Lower lobe of right lung (tissue), 2 donors: Measurements from ENCODE around the gene MRAP. TPM values are rescaled to one million over a fixed set of nuclear protein-coding genes. Genes with fewer than 3 reads are reported as not detected.

Experiments
- ATAC-seq, 2 donors: fragments of 200-7000 bp; cut with Tn5 transposase; one replicate each; pipeline ENCODE4 v1.9.1; 2020 to 2022; ENCODE audit warnings: mild to moderate bottlenecking in 2 of 2, moderate library complexity in 2 of 2
- DNase-seq: peaks from one replicate; pipeline ENCODE4 v3.0.0-alpha.2; 2020
- H3K27ac ChIP-seq: fragments of 200-600 bp; one replicate; pipeline ENCODE4 v1.8.0; 2022
- H3K27me3 ChIP-seq: fragments of 200-600 bp; one replicate; pipeline ENCODE4 v1.8.0; 2022; ENCODE audit warnings: low read depth
- H3K36me3 ChIP-seq: fragments of 200-600 bp; one replicate; pipeline ENCODE4 v1.8.0; 2022; ENCODE audit warnings: mild to moderate bottlenecking
- H3K4me1 ChIP-seq: fragments of 200-600 bp; one replicate; pipeline ENCODE4 v1.8.0; 2022
- H3K4me3 ChIP-seq: fragments of 200-600 bp; one replicate; pipeline ENCODE4 v1.8.0; 2022; ENCODE audit warnings: mild to moderate bottlenecking
- H3K9me3 ChIP-seq: fragments of 200-600 bp; one replicate; pipeline ENCODE4 v1.8.0; 2022
- intact Hi-C: fragments of 100-400 bp; cut with DNase I; formaldehyde crosslinking; loops from one replicate; pipeline ENCODE4 v1.11.0; 2022
- total RNA-seq: library from RNA; stranded (reverse); fragmentation: NEBNext Ultra II Directional; extraction: Animal tissue kit (Norgen Biotek cat#: 25700); gene quantifications from one replicate; pipeline ENCODE4 v1.2.1, GENCODE V29; 2021
- TF ChIP-seq, protein P1 (sequence below): fragments of 200-600 bp; IDR thresholded peaks from one replicate; pipeline ENCODE4 v1.8.0; 2022; ENCODE audit warnings: antibody characterized with exemption, mild to moderate bottlenecking
- donor health status: DM: no; HTN: yes; CAD: no; lungs with severe emphysema.

MRAP gene
- total RNA-seq, 1 donor from 2014 or later, result not detected

GRCh38 chr21:32330784-32331311 lies 32.2 kb downstream of the MRAP start:
- DNase-seq (no peak), ATAC-seq (no peak)
- intact Hi-C loops, result no loop called here
- Histone ChIP-seq H3K36me3 (peaks cover 66% of the 10 kb centered on the region), H3K4me1 (peaks cover 11% of the 10 kb centered on the region), H3K27ac (no peak overlapping the region), H3K4me3 (no peak overlapping the region), H3K27me3 (no peaks in the 10 kb centered on the region), H3K9me3 (no peaks in the 10 kb centered on the region)
- TF ChIP-seq, protein P1, sequence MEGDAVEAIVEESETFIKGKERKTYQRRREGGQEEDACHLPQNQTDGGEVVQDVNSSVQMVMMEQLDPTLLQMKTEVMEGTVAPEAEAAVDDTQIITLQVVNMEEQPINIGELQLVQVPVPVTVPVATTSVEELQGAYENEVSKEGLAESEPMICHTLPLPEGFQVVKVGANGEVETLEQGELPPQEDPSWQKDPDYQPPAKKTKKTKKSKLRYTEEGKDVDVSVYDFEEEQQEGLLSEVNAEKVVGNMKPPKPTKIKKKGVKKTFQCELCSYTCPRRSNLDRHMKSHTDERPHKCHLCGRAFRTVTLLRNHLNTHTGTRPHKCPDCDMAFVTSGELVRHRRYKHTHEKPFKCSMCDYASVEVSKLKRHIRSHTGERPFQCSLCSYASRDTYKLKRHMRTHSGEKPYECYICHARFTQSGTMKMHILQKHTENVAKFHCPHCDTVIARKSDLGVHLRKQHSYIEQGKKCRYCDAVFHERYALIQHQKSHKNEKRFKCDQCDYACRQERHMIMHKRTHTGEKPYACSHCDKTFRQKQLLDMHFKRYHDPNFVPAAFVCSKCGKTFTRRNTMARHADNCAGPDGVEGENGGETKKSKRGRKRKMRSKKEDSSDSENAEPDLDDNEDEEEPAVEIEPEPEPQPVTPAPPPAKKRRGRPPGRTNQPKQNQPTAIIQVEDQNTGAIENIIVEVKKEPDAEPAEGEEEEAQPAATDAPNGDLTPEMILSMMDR, result no peak

DNA sequence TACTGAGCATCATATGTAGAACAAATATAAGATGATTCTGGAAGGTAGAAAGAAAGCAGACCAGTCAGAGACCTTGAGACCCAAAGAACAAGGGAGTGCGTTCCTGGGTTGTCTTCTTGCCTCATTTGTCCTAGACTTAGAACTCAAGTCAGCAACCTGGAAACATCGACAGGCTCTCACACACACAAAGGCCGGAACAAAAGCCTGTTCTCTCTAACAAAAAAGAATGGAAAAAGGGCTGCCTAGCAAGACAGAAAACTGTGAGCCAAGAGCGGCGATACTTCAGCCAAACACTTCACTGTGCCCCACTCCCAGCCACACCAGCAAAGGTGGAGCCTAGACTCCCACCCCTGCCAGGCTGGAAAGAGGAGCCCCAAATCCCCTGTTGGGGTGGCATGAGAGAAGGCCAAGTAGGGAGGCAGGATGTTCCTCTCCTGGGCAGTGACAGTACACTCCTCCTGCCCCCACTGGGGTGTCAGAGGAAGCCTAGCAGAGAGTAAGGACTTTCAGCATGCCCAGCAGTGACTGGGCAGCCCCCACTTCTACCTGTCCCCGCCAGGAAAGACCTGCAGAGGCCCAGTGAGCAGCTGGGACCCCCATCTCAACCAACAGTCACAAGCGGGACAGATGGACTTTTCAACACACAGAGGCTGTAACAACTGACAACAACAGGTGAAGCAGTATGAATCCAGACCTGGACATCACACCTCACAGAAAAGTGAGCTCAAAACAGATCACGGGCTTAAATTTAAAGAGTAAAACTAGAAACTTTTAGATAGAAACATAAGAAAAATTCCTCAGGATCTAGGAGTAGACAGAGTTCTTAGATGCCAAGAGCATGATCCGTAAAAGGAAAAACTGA lies 33.0 kb downstream of the MRAP start:
- intact Hi-C loops, result no loop called here
- Histone ChIP-seq H3K4me1 (peaks cover 11% of the 10 kb centered on the region), H3K36me3 (peaks cover 66% of the 10 kb centered on the region), H3K27ac (no peak overlapping the region), H3K4me3 (no peak overlapping the region), H3K9me3 (no peaks in the 10 kb centered on the region), H3K27me3 (no peaks in the 10 kb centered on the region)
- TF ChIP-seq, protein P1, result no peak
- ATAC-seq (no peak), DNase-seq (no peak)

DNA sequence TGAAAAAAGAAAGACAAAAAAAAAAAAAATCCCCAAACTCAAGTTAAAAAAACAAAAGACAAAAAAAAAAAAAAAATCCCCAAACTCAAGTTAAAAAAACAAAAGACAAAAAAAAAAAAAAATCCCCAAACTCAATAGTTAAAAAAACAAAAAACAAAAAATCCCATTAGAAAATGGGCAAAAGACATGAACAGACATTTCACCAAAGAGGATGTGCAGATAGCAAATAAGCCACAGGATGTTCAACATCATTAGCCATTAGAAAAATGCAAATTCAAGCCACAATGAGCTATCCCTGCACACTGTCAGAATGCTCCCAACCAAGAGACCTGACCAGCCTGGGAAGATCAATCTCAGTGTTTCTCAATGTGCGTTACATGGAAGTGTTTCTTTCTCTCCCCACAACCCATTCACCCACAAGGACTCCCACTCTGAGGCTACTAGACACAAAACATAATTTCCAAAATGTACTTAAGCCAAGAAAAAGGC lies 33.9 kb downstream of the MRAP start:
- intact Hi-C loops, result no loop called here
- H3K36me3 ChIP-seq, result peaks cover 74% of the 10 kb centered on the region

GRCh38 chr21:32333953-32334673 lies 35.5 kb downstream of the MRAP start:
- H3K36me3 ChIP-seq, result peaks cover 90% of the 10 kb centered on the region
- H3K4me1 ChIP-seq, result peaks cover 6% of the 10 kb centered on the region
- H3K4me3 ChIP-seq, result no peak overlapping the region
- TF ChIP-seq, protein P1, result no peak
- H3K27ac ChIP-seq, result no peak overlapping the region
- intact Hi-C loops, result no loop called here
- no peaks in the 10 kb centered on the region for H3K9me3 ChIP-seq
- ATAC-seq (no peak), DNase-seq (no peak)
- H3K27me3 ChIP-seq, result no peaks in the 10 kb centered on the region

More for the DNA sequence above, 33.9 kb downstream of the MRAP start:
- Histone ChIP-seq H3K27me3 (no peaks in the 10 kb centered on the region), H3K4me3 (no peak overlapping the region), H3K27ac (no peak overlapping the region), H3K4me1 (peaks cover 11% of the 10 kb centered on the region), H3K9me3 (no peaks in the 10 kb centered on the region)
- TF ChIP-seq, protein P1, result no peak
- ATAC-seq, result no peak
- no peak for DNase-seq

DNA sequence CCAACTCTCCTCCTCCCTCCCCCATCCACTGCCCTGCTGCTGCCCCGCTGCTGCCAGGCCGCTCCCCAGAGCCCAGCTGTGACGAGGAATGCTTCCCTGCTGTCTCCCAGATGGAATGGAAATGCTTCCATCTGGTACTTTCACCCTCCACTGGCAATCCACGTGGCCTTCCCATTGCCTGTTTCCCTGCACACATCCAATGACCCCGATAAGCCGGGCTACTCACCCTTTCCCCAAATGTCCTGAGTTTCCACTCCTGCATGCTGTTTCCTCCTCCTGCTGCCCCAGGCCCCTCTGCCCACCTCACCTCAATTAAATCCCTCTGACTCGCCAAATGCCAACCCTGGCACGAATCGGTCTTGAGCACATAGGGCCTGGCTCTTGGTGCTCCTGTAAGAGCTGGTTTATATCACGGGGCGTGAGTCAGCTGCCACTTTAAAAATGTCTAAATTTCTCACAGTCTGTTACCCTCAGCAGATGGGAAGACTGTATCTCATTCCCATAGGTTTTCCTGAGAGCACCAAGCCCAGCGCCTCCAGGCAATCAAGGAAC lies 36.4 kb downstream of the MRAP start:
- intact Hi-C loops, result no loop called here
- ATAC-seq (no peak), DNase-seq (no peak)
- H3K4me3 ChIP-seq, result no peak overlapping the region
- H3K27ac ChIP-seq, result no peak overlapping the region
- no peaks in the 10 kb centered on the region for H3K4me1 ChIP-seq
- H3K36me3 ChIP-seq, result peaks cover 92% of the 10 kb centered on the region
- no peaks in the 10 kb centered on the region for H3K9me3 ChIP-seq
- H3K27me3 ChIP-seq, result no peaks in the 10 kb centered on the region
- TF ChIP-seq, protein P1, result no peak
